HepG2 (cell line): ENCODE results near the gene SLC34A3. TPM values are rescaled to one million over a fixed set of nuclear protein-coding genes. Genes with fewer than 3 reads are reported as not detected.

Experiments used
- BRD4 ChIP-seq: sonication (generic); formaldehyde crosslinking; IDR thresholded peaks from 2 replicates; pipeline ENCODE4 v1.4.0; 2020; ENCODE audit warnings: missing genetic modification reagents
- FOXA3 ChIP-seq: IDR thresholded peaks from 2 replicates; pipeline ENCODE4 v1.6.1; 2016; ENCODE audit warnings: missing genetic modification reagents, missing compliant biosample characterization
- HMG20A ChIP-seq: IDR thresholded peaks from 2 replicates; pipeline ENCODE4 v1.6.1; 2016; ENCODE audit warnings: borderline replicate concordance
- JUNB ChIP-seq: sonication (generic); formaldehyde crosslinking; IDR thresholded peaks from 2 replicates; pipeline ENCODE4 v1.8.0; 2022; ENCODE audit warnings: missing genetic modification reagents, mild to moderate bottlenecking, borderline replicate concordance
- ZNF549 ChIP-seq: sonication (generic); formaldehyde crosslinking; IDR thresholded peaks from 2 replicates; pipeline ENCODE4 v1.5.0; 2020; ENCODE audit warnings: missing genetic modification reagents
- ZNF772 ChIP-seq: sonication (generic); formaldehyde crosslinking; IDR thresholded peaks from 2 replicates; pipeline ENCODE4 v1.5.0; 2020; ENCODE audit warnings: mild to moderate bottlenecking, missing genetic modification reagents
- polyA plus RNA-seq, 8 experiments: library from polyadenylated mRNA; depleted of rRNA in 3 of 8; stranded (reverse) in 7 of 8; unstranded in 1 of 8; fragments of >200 nt; fragmentation: Illumina TruSeq in 4 of 8; extraction: Trizol in 4 of 8; gene quantifications; 2 replicates each; pipeline versions ENCODE4 v1.2.1 to v1.2.3, GENCODE V29; 2011 to 2016; ENCODE audit warnings: low read depth in 4 of 8, missing spikeins in 1 of 8, mixed read lengths in 1 of 8; ENCODE audit not compliant: insufficient read depth in 1 of 8
- total RNA-seq, 5 experiments: library from RNA; depleted of rRNA; stranded (reverse); fragments of >200 nt; fragmentation: Illumina TruSeq; extraction: Trizol; gene quantifications; 2 replicates each; pipeline ENCODE4 v1.2.3, GENCODE V29; 2016; ENCODE audit warnings: low read depth in 1 of 5
- TF ChIP-seq, protein P1 (sequence below): sonication (generic); formaldehyde crosslinking; IDR thresholded peaks from 2 replicates; pipeline ENCODE4 v1.9.0; 2022; ENCODE audit warnings: missing genetic modification reagents, mild to moderate bottlenecking, borderline replicate concordance
- TF ChIP-seq, protein P2 (sequence below): sonication (generic); formaldehyde crosslinking; conservative IDR thresholded peaks from 2 replicates; pipeline ENCODE4 v1.4.0; 2020; ENCODE audit warnings: missing genetic modification reagents
- TF ChIP-seq, protein P3 (sequence below): sonication (generic); formaldehyde crosslinking; IDR thresholded peaks from 2 replicates; pipeline ENCODE4 v1.8.0; 2022; ENCODE audit warnings: mild to moderate bottlenecking, missing genetic modification reagents; ENCODE audit not compliant: insufficient replicate concordance
- TF ChIP-seq, protein P4 (sequence below): sonication (generic); formaldehyde crosslinking; IDR thresholded peaks from 2 replicates; pipeline ENCODE4 v1.8.0; 2022; ENCODE audit warnings: missing genetic modification reagents, mild to moderate bottlenecking, moderate library complexity, borderline replicate concordance
- TF ChIP-seq, protein P5 (sequence below): IDR thresholded peaks from 2 replicates; pipeline ENCODE4 v1.6.1; 2018; ENCODE audit warnings: missing genetic modification reagents

Gene SLC34A3
- total and polyA plus RNA-seq, 2 of the 13 experiments (the other 11 are each of a cell fraction or from before 2014, with no cell fraction given), result 0.07 to 1.0 TPM

DNA sequence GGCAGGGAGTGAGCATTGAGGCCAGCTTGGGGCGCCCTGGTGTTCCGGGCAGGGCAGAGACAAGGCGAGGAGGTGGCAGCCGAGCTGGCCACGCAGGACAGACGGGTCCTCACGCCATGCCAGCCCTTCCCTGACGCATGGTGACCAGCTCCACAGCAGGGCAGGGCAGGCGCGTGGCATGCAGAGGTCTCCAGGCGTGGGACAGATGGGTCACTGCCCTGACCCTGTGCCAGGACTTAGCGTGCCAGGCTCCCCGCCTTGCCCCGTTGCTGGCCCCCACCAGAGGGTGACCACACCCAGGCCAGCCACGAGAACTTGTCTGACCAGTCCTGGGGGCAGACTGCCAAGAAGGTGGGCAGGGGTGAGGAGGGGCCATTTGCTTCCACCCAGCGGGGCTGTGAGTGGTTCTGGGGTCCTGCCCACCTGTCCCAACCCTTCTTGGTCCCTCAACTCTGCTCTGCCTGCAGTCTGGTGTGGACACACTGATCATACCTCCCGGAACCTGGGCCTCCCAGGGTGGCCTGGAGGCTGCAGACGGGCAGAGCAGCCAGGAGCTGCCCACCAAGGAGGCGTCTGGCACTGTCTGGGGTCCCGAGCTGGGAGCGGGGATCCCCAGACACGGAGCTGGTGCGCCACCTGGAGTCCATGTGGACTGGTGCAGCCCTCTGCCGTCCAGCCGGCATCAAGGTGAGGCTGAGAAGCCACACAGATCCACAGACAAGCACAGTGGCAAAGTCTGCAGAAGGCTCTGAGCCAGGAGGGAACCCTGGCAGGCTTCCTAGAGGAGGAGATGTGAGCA lies 3.4 kb upstream of the SLC34A3 start, which contains the start of gene RNF224 (continued):
- TF ChIP-seq HMG20A (CRISPR knock-in tag), result no peak
- TF ChIP-seq, protein P1, sequence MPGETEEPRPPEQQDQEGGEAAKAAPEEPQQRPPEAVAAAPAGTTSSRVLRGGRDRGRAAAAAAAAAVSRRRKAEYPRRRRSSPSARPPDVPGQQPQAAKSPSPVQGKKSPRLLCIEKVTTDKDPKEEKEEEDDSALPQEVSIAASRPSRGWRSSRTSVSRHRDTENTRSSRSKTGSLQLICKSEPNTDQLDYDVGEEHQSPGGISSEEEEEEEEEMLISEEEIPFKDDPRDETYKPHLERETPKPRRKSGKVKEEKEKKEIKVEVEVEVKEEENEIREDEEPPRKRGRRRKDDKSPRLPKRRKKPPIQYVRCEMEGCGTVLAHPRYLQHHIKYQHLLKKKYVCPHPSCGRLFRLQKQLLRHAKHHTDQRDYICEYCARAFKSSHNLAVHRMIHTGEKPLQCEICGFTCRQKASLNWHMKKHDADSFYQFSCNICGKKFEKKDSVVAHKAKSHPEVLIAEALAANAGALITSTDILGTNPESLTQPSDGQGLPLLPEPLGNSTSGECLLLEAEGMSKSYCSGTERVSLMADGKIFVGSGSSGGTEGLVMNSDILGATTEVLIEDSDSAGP (CRISPR knock-in tag), result peak; percentile 49; the same call in 1 of the 2 replicates
- TF ChIP-seq, protein P2, sequence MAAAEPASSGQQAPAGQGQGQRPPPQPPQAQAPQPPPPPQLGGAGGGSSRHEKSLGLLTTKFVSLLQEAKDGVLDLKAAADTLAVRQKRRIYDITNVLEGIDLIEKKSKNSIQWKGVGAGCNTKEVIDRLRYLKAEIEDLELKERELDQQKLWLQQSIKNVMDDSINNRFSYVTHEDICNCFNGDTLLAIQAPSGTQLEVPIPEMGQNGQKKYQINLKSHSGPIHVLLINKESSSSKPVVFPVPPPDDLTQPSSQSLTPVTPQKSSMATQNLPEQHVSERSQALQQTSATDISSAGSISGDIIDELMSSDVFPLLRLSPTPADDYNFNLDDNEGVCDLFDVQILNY, result no peak
- TF ChIP-seq, protein P3, sequence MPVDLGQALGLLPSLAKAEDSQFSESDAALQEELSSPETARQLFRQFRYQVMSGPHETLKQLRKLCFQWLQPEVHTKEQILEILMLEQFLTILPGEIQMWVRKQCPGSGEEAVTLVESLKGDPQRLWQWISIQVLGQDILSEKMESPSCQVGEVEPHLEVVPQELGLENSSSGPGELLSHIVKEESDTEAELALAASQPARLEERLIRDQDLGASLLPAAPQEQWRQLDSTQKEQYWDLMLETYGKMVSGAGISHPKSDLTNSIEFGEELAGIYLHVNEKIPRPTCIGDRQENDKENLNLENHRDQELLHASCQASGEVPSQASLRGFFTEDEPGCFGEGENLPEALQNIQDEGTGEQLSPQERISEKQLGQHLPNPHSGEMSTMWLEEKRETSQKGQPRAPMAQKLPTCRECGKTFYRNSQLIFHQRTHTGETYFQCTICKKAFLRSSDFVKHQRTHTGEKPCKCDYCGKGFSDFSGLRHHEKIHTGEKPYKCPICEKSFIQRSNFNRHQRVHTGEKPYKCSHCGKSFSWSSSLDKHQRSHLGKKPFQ (CRISPR knock-in tag), result no peak
- TF ChIP-seq BRD4 (CRISPR knock-in tag), result no peak
- TF ChIP-seq ZNF549 (CRISPR knock-in tag), result no peak
- TF ChIP-seq, protein P4, sequence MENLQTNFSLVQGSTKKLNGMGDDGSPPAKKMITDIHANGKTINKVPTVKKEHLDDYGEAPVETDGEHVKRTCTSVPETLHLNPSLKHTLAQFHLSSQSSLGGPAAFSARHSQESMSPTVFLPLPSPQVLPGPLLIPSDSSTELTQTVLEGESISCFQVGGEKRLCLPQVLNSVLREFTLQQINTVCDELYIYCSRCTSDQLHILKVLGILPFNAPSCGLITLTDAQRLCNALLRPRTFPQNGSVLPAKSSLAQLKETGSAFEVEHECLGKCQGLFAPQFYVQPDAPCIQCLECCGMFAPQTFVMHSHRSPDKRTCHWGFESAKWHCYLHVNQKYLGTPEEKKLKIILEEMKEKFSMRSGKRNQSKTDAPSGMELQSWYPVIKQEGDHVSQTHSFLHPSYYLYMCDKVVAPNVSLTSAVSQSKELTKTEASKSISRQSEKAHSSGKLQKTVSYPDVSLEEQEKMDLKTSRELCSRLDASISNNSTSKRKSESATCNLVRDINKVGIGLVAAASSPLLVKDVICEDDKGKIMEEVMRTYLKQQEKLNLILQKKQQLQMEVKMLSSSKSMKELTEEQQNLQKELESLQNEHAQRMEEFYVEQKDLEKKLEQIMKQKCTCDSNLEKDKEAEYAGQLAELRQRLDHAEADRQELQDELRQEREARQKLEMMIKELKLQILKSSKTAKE (CRISPR knock-in tag), result peak; percentile 28; the same call in 1 of the 2 replicates
- no peak for TF ChIP-seq JUNB (CRISPR knock-in tag)
- TF ChIP-seq, protein P5, sequence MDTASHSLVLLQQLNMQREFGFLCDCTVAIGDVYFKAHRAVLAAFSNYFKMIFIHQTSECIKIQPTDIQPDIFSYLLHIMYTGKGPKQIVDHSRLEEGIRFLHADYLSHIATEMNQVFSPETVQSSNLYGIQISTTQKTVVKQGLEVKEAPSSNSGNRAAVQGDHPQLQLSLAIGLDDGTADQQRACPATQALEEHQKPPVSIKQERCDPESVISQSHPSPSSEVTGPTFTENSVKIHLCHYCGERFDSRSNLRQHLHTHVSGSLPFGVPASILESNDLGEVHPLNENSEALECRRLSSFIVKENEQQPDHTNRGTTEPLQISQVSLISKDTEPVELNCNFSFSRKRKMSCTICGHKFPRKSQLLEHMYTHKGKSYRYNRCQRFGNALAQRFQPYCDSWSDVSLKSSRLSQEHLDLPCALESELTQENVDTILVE (CRISPR knock-in tag), result peak; percentile 28; the same call in 1 of the 2 replicates
- TF ChIP-seq ZNF772 (CRISPR knock-in tag), result peak; percentile 10; the same call in 1 of the 2 replicates
- peak; percentile 31; the same call in 1 of the 2 replicates for TF ChIP-seq FOXA3 (CRISPR knock-in tag)
